H9 (cell line): ENCODE results near the gene EPS15. TPM values are rescaled to one million over a fixed set of nuclear protein-coding genes. Genes with fewer than 3 reads are reported as not detected.
"Not testable (repeated sequence)": the region's sequence is repeated elsewhere in the genome, so short reads cannot be mapped to it uniquely, and the experiment has no call there.

Experiments
- DNase-seq: peaks from one replicate; pipeline ENCODE4 v3.0.0-alpha.2; 2017
- H2AFZ ChIP-seq: one replicate; pipeline ENCODE4 v1.6.1; 2013; ENCODE audit warnings: mild to moderate bottlenecking, low read length, control low read depth, moderate library complexity
- H2AK5ac ChIP-seq: 2 replicates; pipeline ENCODE4 v1.6.1; 2013; ENCODE audit warnings: low read length, control low read depth, mixed read lengths; ENCODE audit not compliant: insufficient read length
- H2BK120ac ChIP-seq: one replicate; pipeline ENCODE4 v1.6.1; 2013; ENCODE audit warnings: low read depth, mild to moderate bottlenecking, low read length, control low read depth, inconsistent platforms; ENCODE audit not compliant: poor library complexity, severe bottlenecking
- H2BK12ac ChIP-seq: 2 replicates; pipeline ENCODE4 v1.6.1; 2013; ENCODE audit warnings: low read length, control low read depth, mixed read lengths, low read depth; ENCODE audit not compliant: insufficient read length
- H2BK15ac ChIP-seq: 2 replicates; pipeline ENCODE4 v1.6.1; 2013; ENCODE audit warnings: low read depth, low read length, control low read depth
- H2BK20ac ChIP-seq: one replicate; pipeline ENCODE4 v1.6.1; 2013; ENCODE audit warnings: low read depth, mild to moderate bottlenecking, low read length, control low read depth, inconsistent platforms; ENCODE audit not compliant: poor library complexity, severe bottlenecking
- H2BK5ac ChIP-seq: 2 replicates; pipeline ENCODE4 v1.6.1; 2013; ENCODE audit warnings: low read length, control low read depth, mixed read lengths; ENCODE audit not compliant: insufficient read length
- H3K14ac ChIP-seq: 2 replicates; pipeline ENCODE4 v1.6.1; 2013; ENCODE audit warnings: low read length, control low read depth; ENCODE audit not compliant: insufficient read depth
- H3K18ac ChIP-seq: 2 replicates; pipeline ENCODE4 v1.6.1; 2013; ENCODE audit warnings: low read depth, mild to moderate bottlenecking, mixed read lengths, low read length, control low read depth; ENCODE audit not compliant: insufficient read length
- H3K23ac ChIP-seq: 2 replicates; pipeline ENCODE4 v1.6.1; 2013; ENCODE audit warnings: low read length, control low read depth, mixed read lengths, low read depth; ENCODE audit not compliant: insufficient read length
- H3K23me2 ChIP-seq: 2 replicates; pipeline ENCODE4 v1.6.1; 2013; ENCODE audit warnings: low read depth, mild to moderate bottlenecking, mixed read lengths, low read length, control low read depth; ENCODE audit not compliant: insufficient read length, poor library complexity, severe bottlenecking
- H3K27ac ChIP-seq: 2 replicates; pipeline ENCODE4 v1.5.1; 2013; ENCODE audit warnings: low read length, control low read depth, mixed read lengths, low read depth; ENCODE audit not compliant: insufficient read length
- H3K27me3 ChIP-seq: 2 replicates; pipeline ENCODE4 v1.6.1; 2013; ENCODE audit warnings: low read length, control low read depth, inconsistent platforms; ENCODE audit not compliant: insufficient read depth
- H3K4ac ChIP-seq: 2 replicates; pipeline ENCODE4 v1.6.1; 2013; ENCODE audit warnings: low read depth, mild to moderate bottlenecking, control low read depth, inconsistent platforms, low read length, moderate library complexity
- H3K4me1 ChIP-seq: 2 replicates; pipeline ENCODE4 v1.6.1; 2013; ENCODE audit warnings: low read length, control low read depth, inconsistent platforms; ENCODE audit not compliant: insufficient read depth
- H3K4me2 ChIP-seq: 2 replicates; pipeline ENCODE4 v1.6.1; 2013; ENCODE audit warnings: low read length, control low read depth, mixed read lengths; ENCODE audit not compliant: insufficient read length, insufficient read depth
- H3K56ac ChIP-seq: 2 replicates; pipeline ENCODE4 v1.6.1; 2013; ENCODE audit warnings: low read depth, mild to moderate bottlenecking, mixed read lengths, low read length, control low read depth; ENCODE audit not compliant: insufficient read length
- H3K79me1 ChIP-seq: 2 replicates; pipeline ENCODE4 v1.6.1; 2013; ENCODE audit warnings: low read depth, mild to moderate bottlenecking, moderate library complexity, low read length, control low read depth, inconsistent platforms; ENCODE audit not compliant: insufficient read depth, poor library complexity, severe bottlenecking
- H3K79me2 ChIP-seq: 2 replicates; pipeline ENCODE4 v1.6.1; 2013; ENCODE audit warnings: low read length, control low read depth, inconsistent platforms; ENCODE audit not compliant: insufficient read depth
- H3K9ac ChIP-seq: 2 replicates; pipeline ENCODE4 v1.6.1; 2013; ENCODE audit warnings: low read length, control low read depth, mixed read lengths; ENCODE audit not compliant: insufficient read length; ENCODE audit errors: extremely low read depth
- H3K9me3 ChIP-seq: one replicate; pipeline ENCODE4 v1.6.1; 2013; ENCODE audit warnings: low read depth, low read length, inconsistent platforms; ENCODE audit not compliant: control insufficient read depth
- H3T11ph ChIP-seq: one replicate; pipeline ENCODE4 v1.6.1; 2013; ENCODE audit warnings: mild to moderate bottlenecking, low read length, control low read depth, inconsistent platforms
- H4K20me1 ChIP-seq: one replicate; pipeline ENCODE4 v1.6.1; 2013; ENCODE audit not compliant: control insufficient read depth, insufficient read length, insufficient read depth
- H4K5ac ChIP-seq: 2 replicates; pipeline ENCODE4 v1.6.1; 2013; ENCODE audit warnings: low read depth, mild to moderate bottlenecking, mixed read lengths, low read length, control low read depth; ENCODE audit not compliant: insufficient read length
- H4K8ac ChIP-seq: replicated peaks from 2 replicates; pipeline ENCODE4 v1.6.1; 2013; ENCODE audit warnings: low read length, control low read depth, mixed read lengths, low read depth; ENCODE audit not compliant: insufficient read length
- H4K91ac ChIP-seq: 2 replicates; pipeline ENCODE4 v1.6.1; 2013; ENCODE audit warnings: low read depth, mild to moderate bottlenecking, moderate library complexity, mixed read lengths, low read length, control low read depth; ENCODE audit not compliant: insufficient read length
- H3K27ac Mint-ChIP-seq, 3 experiments: 2 replicates in 2 of 3; 3 replicates in 1 of 3; pipeline ENCODE4 v1.8.0; 2020 to 2021; ENCODE audit warnings: mixed read lengths in 3 of 3, mild to moderate bottlenecking in 1 of 3, moderate library complexity in 1 of 3
- H3K27me3 Mint-ChIP-seq: 2 replicates; pipeline ENCODE4 v1.8.0; 2021; ENCODE audit warnings: low read depth, mild to moderate bottlenecking, moderate library complexity, mixed read lengths
- H3K36me3 Mint-ChIP-seq, 3 experiments: 2 replicates in 2 of 3; 3 replicates in 1 of 3; pipeline ENCODE4 v1.8.0; 2020 to 2021; ENCODE audit warnings: low read depth in 3 of 3, mixed read lengths in 3 of 3; ENCODE audit not compliant: insufficient read depth in 1 of 3
- H3K4me1 Mint-ChIP-seq, 2 experiments: 2 replicates each; pipeline ENCODE4 v1.8.0; 2020; ENCODE audit warnings: mixed read lengths in 2 of 2
- H3K4me3 Mint-ChIP-seq, 2 experiments: 2 replicates in 1 of 2; 3 replicates in 1 of 2; pipeline ENCODE4 v1.8.0; 2020 to 2021; ENCODE audit warnings: mild to moderate bottlenecking in 2 of 2, mixed read lengths in 2 of 2, moderate library complexity in 1 of 2
- H3K9me3 Mint-ChIP-seq, 2 experiments: 2 replicates in 1 of 2; 3 replicates in 1 of 2; pipeline ENCODE4 v1.8.0; 2020; ENCODE audit warnings: mild to moderate bottlenecking in 2 of 2, mixed read lengths in 2 of 2, moderate library complexity in 1 of 2
- WGBS: extraction: QIAGEN DNeasy Blood & Tissue Kit; methylation state at CpG from one replicate; pipeline ENCODE4 v1.1.7; 2013; ENCODE audit warnings: missing lambda C conversion rate, low lambda C conversion rate, mixed read lengths; ENCODE audit not compliant: insufficient read length; ENCODE audit errors: extremely low coverage; 5-methylcytosine and 5-hydroxymethylcytosine counted together
- total RNA-seq: library from RNA; stranded (reverse); gene quantifications from 2 replicates; pipeline ENCODE4 v1.2.1, GENCODE V29; 2021

EPS15 gene
- total RNA-seq, 1 experiment from 2014 or later: 44.1 TPM

GRCh38 chr1:51387288-51387687, 131.8 kb downstream of the EPS15 start:
- not testable (repeated sequence) for H3T11ph ChIP-seq
- peaks cover 52 to 64% (median 61%) of the 10 kb centered on the region in 3 experiments for H3K36me3 Mint-ChIP-seq

GRCh38 chr1:51386259-51386658, 132.8 kb downstream of the EPS15 start:
- not testable (repeated sequence) for H4K20me1 ChIP-seq, H3K4me1 Mint-ChIP-seq, H3K4me2 ChIP-seq, DNase-seq, H3K14ac ChIP-seq, H3K27ac Mint-ChIP-seq, H3T11ph ChIP-seq, H2BK120ac ChIP-seq, H3K23me2 ChIP-seq, H4K91ac ChIP-seq, H3K27me3 ChIP-seq, H3K79me2 ChIP-seq, H3K27me3 Mint-ChIP-seq, H3K79me1 ChIP-seq, H2AFZ ChIP-seq, H3K4me3 Mint-ChIP-seq, H3K9me3 ChIP-seq, H3K4me1 ChIP-seq, H3K56ac ChIP-seq, H2BK15ac ChIP-seq, H3K23ac ChIP-seq, H3K4ac ChIP-seq, H2AK5ac ChIP-seq, H2BK5ac ChIP-seq, H2BK20ac ChIP-seq, H2BK12ac ChIP-seq, H4K5ac ChIP-seq, H3K18ac ChIP-seq, H3K9ac ChIP-seq, H3K27ac ChIP-seq, H4K8ac ChIP-seq
- Mint-ChIP-seq H3K9me3 (peaks cover 49% of the 10 kb centered on the region in 2 experiments), H3K36me3 (peaks cover 53 to 65% (median 55%) of the 10 kb centered on the region in 3 experiments)
- no CpG with 5 or more reads among the region's 5 CpGs for WGBS

More at GRCh38 chr1:51387288-51387687, 131.8 kb downstream of the EPS15 start:
- H3K27ac Mint-ChIP-seq, H3K23me2 ChIP-seq, H3K18ac ChIP-seq, H3K4me2 ChIP-seq, H2BK12ac ChIP-seq, H2BK120ac ChIP-seq, H3K27ac ChIP-seq, H4K20me1 ChIP-seq, H2AK5ac ChIP-seq, H4K8ac ChIP-seq, H4K5ac ChIP-seq, H3K23ac ChIP-seq, H3K14ac ChIP-seq, H2BK5ac ChIP-seq, H3K27me3 ChIP-seq, H3K27me3 Mint-ChIP-seq, H3K79me2 ChIP-seq, DNase-seq, H2AFZ ChIP-seq, H2BK20ac ChIP-seq, H3K4me1 ChIP-seq, H3K56ac ChIP-seq, H3K4me3 Mint-ChIP-seq, H4K91ac ChIP-seq, H3K9ac ChIP-seq, H3K4me1 Mint-ChIP-seq, H3K9me3 ChIP-seq, H3K4ac ChIP-seq, H2BK15ac ChIP-seq, H3K79me1 ChIP-seq: not testable (repeated sequence)
- no CpG with 5 or more reads among the region's 3 CpGs for WGBS
- H3K9me3 Mint-ChIP-seq: peaks cover 49% of the 10 kb centered on the region in 2 experiments
